NAMALWA (cell line): ENCODE data around the gene CACNA1E.
"Not testable (repeated sequence)": the region's sequence is repeated elsewhere in the genome, so short reads cannot be mapped to it uniquely, and the experiment has no call there.

Source experiments
- DNase-seq: peaks from one replicate; pipeline ENCODE4 v3.0.0-alpha.2; 2015; ENCODE audit warnings: low spot score

The CACNA1E gene

GRCh38 chr1:181517181-181517875, 34.0 kb downstream of the CACNA1E start:
- no peak for DNase-seq

GRCh38 chr1:181518152-181518551, 34.8 kb downstream of the CACNA1E start:
- DNase-seq: no peak

GRCh38 chr1:181522864-181523263, 39.5 kb downstream of the CACNA1E start:
- DNase-seq: no peak

- no peak for DNase-seq
Observed at GRCh38 chr1:181525104-181525721, 41.9 kb downstream of the CACNA1E start.

GRCh38 chr1:181528241-181528640, 44.9 kb downstream of the CACNA1E start:
- DNase-seq: not testable (repeated sequence)

GRCh38 chr1:181531441-181531840, 48.1 kb downstream of the CACNA1E start:
- no peak for DNase-seq

GRCh38 chr1:181531951-181532600, 48.8 kb downstream of the CACNA1E start:
- DNase-seq: no peak

GRCh38 chr1:181538836-181539235, 55.5 kb downstream of the CACNA1E start:
- no peak for DNase-seq

- DNase-seq: no peak
Observed at GRCh38 chr1:181541458-181541857, 58.1 kb downstream of the CACNA1E start.

GRCh38 chr1:181541947-181542346, 58.6 kb downstream of the CACNA1E start:
- DNase-seq: no peak

GRCh38 chr1:181542406-181542805, 59.1 kb downstream of the CACNA1E start:
- peak; percentile 18 for DNase-seq

- DNase-seq: no peak
Observed at GRCh38 chr1:181545395-181545794, 62.1 kb downstream of the CACNA1E start.

- no peak for DNase-seq
Observed at GRCh38 chr1:181548497-181548896, 65.2 kb downstream of the CACNA1E start.

GRCh38 chr1:181551249-181551648, 67.9 kb downstream of the CACNA1E start:
- no peak for DNase-seq

GRCh38 chr1:181551754-181552153, 68.4 kb downstream of the CACNA1E start:
- no peak for DNase-seq

- no peak for DNase-seq
Observed at GRCh38 chr1:181554465-181554864, 71.1 kb downstream of the CACNA1E start.

GRCh38 chr1:181556631-181557030, 73.3 kb downstream of the CACNA1E start:
- DNase-seq: no peak

- DNase-seq: no peak
Observed at GRCh38 chr1:181557313-181557712, 74.0 kb downstream of the CACNA1E start.

GRCh38 chr1:181558416-181558815, 75.1 kb downstream of the CACNA1E start:
- DNase-seq: no peak

- no peak for DNase-seq
Observed at GRCh38 chr1:181559142-181559541, 75.8 kb downstream of the CACNA1E start.

GRCh38 chr1:181562395-181562794, 79.1 kb downstream of the CACNA1E start:
- no peak for DNase-seq

- no peak for DNase-seq
Observed at GRCh38 chr1:181568736-181569135, 85.4 kb downstream of the CACNA1E start.

GRCh38 chr1:181577475-181577874, 94.2 kb downstream of the CACNA1E start:
- DNase-seq: no peak
